K562 (cell line): Measurements from ENCODE around the gene CPED1. TPM values are rescaled to one million over a fixed set of nuclear protein-coding genes. Genes with fewer than 3 reads are reported as not detected.

Experiments used
- ATAC-seq: fragments of 200-7000 bp; cut with Tn5 transposase; 3 replicates; pipeline ENCODE4 v1.9.1; 2020; ENCODE audit warnings: moderate library complexity
- BruUV-seq: library from RNA; stranded (reverse); fragments of 400-500 nt; replicated peaks from 2 replicates; lab custom pipeline; 2021; lab: Mats Ljungman, UMichigan
- CTCF ChIA-PET: fragments of 300-600 bp; formaldehyde crosslinking; extraction: SDS; loops from one replicate; lab custom pipeline; 2021; ENCODE audit warnings: low intra/inter-chr PET ratio; lab: Yijun Ruan, JAX
- POLR2A ChIA-PET: fragments of 300-600, 350-650 bp; sonication (Branson Sonifier 250); formaldehyde crosslinking; extraction: SDS; loops from one replicate; lab custom pipeline; 2021; ENCODE audit warnings: antibody characterized with exemption, inconsistent platforms; lab: Yijun Ruan, JAX
- DNase-seq, 4 experiments: peaks; one replicate each; pipeline versions ENCODE4 v3.0.0 to v3.0.0-alpha.2; 2011 to 2018; ENCODE audit warnings: low spot score in 3 of 4, mixed read lengths in 3 of 4; ENCODE audit errors: extremely low read depth in 1 of 4
- FAIRE-seq: peaks from 2 replicates; lab custom pipeline; 2011; peaks lifted over from hg19 to GRCh38; lab: Jason Lieb, UNC
- H2AFZ ChIP-seq: 2 replicates; pipeline ENCODE4 v1.6.0; 2011; ENCODE audit warnings: low read depth, low read length, control low read depth, inconsistent platforms
- H3K27ac ChIP-seq: fragments of 200-600 bp; 3 replicates; pipeline ENCODE4 v1.8.0; 2011; ENCODE audit warnings: low read depth, mild to moderate bottlenecking, control low read depth, inconsistent platforms, low read length, moderate library complexity, mixed read lengths; ENCODE audit errors: extremely low read depth
- H3K27me3 ChIP-seq, 2 experiments: fragments of 300-600 bp in 1 of 2; 2 replicates in 1 of 2; 3 replicates in 1 of 2; pipeline versions ENCODE4 v1.6.0 to v1.8.0; 2011; ENCODE audit warnings: inconsistent platforms in 2 of 2, low read length in 2 of 2, mild to moderate bottlenecking in 1 of 2, mixed read lengths in 1 of 2, moderate library complexity in 1 of 2; ENCODE audit not compliant: control insufficient read depth in 2 of 2, insufficient read depth in 2 of 2
- H3K36me3 ChIP-seq: fragments of 300-600 bp; 3 replicates; pipeline ENCODE4 v1.8.0; 2011; ENCODE audit warnings: mild to moderate bottlenecking, low read length, inconsistent platforms; ENCODE audit not compliant: control insufficient read depth, insufficient read depth
- H3K4me1 ChIP-seq, 2 experiments: fragments of 200-600 bp in 1 of 2; replicated peaks in 1 of 2; 2 replicates in 1 of 2; 3 replicates in 1 of 2; pipeline versions ENCODE4 v1.5.1 to v1.8.0; 2011; ENCODE audit warnings: inconsistent platforms in 2 of 2, low read length in 2 of 2, mild to moderate bottlenecking in 1 of 2, mixed read lengths in 1 of 2, moderate library complexity in 1 of 2; ENCODE audit not compliant: control insufficient read depth in 2 of 2, insufficient read depth in 2 of 2
- H3K4me2 ChIP-seq: 2 replicates; pipeline ENCODE4 v1.6.1; 2011; ENCODE audit warnings: low read length, control low read depth, inconsistent platforms, mixed read lengths; ENCODE audit not compliant: insufficient read depth
- H3K4me3 ChIP-seq: fragments of 200-600 bp; sonication (generic), shearing (Covaris generic); 2 replicates; pipeline ENCODE4 v1.5.1; 2016; ENCODE audit warnings: control low read depth, inconsistent platforms
- H3K79me2 ChIP-seq: fragments of 200-600 bp; 3 replicates; pipeline ENCODE4 v1.8.0; 2011; ENCODE audit warnings: low read length, inconsistent platforms; ENCODE audit not compliant: control insufficient read depth, insufficient read depth
- H3K9ac ChIP-seq, 2 experiments: 2 replicates each; pipeline versions ENCODE4 v1.6.0 to v1.6.1; 2011; ENCODE audit warnings: low read depth in 2 of 2, low read length in 2 of 2, control low read depth in 1 of 2, inconsistent platforms in 1 of 2, mild to moderate bottlenecking in 1 of 2, mixed read lengths in 1 of 2; ENCODE audit not compliant: insufficient read depth in 1 of 2
- H3K9me1 ChIP-seq: one replicate; pipeline ENCODE4 v1.6.0; 2011; ENCODE audit warnings: inconsistent platforms, mild to moderate bottlenecking, low read length, moderate library complexity; ENCODE audit not compliant: control insufficient read depth, insufficient read depth
- H3K9me3 ChIP-seq: replicated peaks from 2 replicates; pipeline ENCODE4 v1.5.1; 2011; ENCODE audit warnings: low read depth, low read length, inconsistent platforms; ENCODE audit not compliant: control insufficient read depth, insufficient read depth
- H4K20me1 ChIP-seq: replicated peaks from 2 replicates; pipeline ENCODE4 v1.6.1; 2011; ENCODE audit warnings: low read length, inconsistent platforms, mixed read lengths; ENCODE audit not compliant: control insufficient read depth, insufficient read depth
- NFATC3 ChIP-seq: fragments of 450-650 bp; IDR thresholded peaks from 2 replicates; pipeline ENCODE4 v1.6.1; 2017; ENCODE audit warnings: mild to moderate bottlenecking
- NR2F6 ChIP-seq: fragments of 450-650 bp; formaldehyde crosslinking; IDR thresholded peaks from 2 replicates; pipeline ENCODE4 v1.4.0; 2020; ENCODE audit warnings: mild to moderate bottlenecking
- SREBF2 ChIP-seq: sonication (generic); formaldehyde crosslinking; IDR thresholded peaks from 2 replicates; pipeline ENCODE4 v1.4.0; 2020; ENCODE audit warnings: mild to moderate bottlenecking, missing genetic modification reagents
- TOE1 ChIP-seq, 2 experiments: fragments of 450-650 bp in 1 of 2; sonication (generic) in 1 of 2; formaldehyde crosslinking in 1 of 2; IDR thresholded peaks; 2 replicates each; pipeline versions ENCODE4 v1.7.1 to v1.8.0; 2016 to 2022; ENCODE audit warnings: borderline replicate concordance in 2 of 2, mild to moderate bottlenecking in 2 of 2, antibody characterized with exemption in 1 of 2, inconsistent platforms in 1 of 2, low read depth in 1 of 2, missing genetic modification reagents in 1 of 2, moderate library complexity in 1 of 2
- ZSCAN29 ChIP-seq: fragments of 450-650 bp; IDR thresholded peaks from 2 replicates; pipeline ENCODE4 v1.6.1; 2017
- WGBS: fragments of 100-300 bp; shearing (Covaris generic); methylation state at CpG from one replicate; pipeline ENCODE4 v1.1.6; 2016; ENCODE audit warnings: low coverage, mixed read lengths; ENCODE audit not compliant: insufficient coverage; ENCODE audit errors: missing lambda C conversion rate; 5-methylcytosine and 5-hydroxymethylcytosine counted together
- in situ Hi-C: fragments of 300-500 bp; cut with MboI; formaldehyde crosslinking; loops from 4 replicates; pipeline ENCODE4 v1.15.0; 2018; ENCODE audit warnings: inconsistent platforms, mixed read lengths
- intact Hi-C: fragments of 100-400 bp; cut with micrococcal nuclease; formaldehyde crosslinking; loops from 2 replicates; pipeline ENCODE4 v1.14.2; 2022
- polyA plus RNA-seq, 8 experiments: library from polyadenylated mRNA; depleted of rRNA in 4 of 8; stranded (reverse) in 5 of 8; unstranded in 3 of 8; fragments of >200 nt; fragmentation: Nextera tagmentation in 2 of 8; fragmentation: Illumina TruSeq in 1 of 8; extraction: Ambion mirVana in 2 of 8; extraction: Trizol in 1 of 8; gene quantifications; 2 replicates each; pipeline versions ENCODE4 v1.2.1 to v1.2.3, GENCODE V29; 2011 to 2014; ENCODE audit warnings: inconsistent platforms in 1 of 8, missing spikeins in 1 of 8
- total RNA-seq, 7 experiments: library from RNA; depleted of rRNA in 6 of 7; stranded (reverse); fragments of >200 nt in 6 of 7; fragmentation: Illumina TruSeq in 2 of 7; extraction: Trizol in 2 of 7; gene quantifications; 2 replicates each; pipeline versions ENCODE4 v1.2.1 to v1.2.3, GENCODE V29; 2011 to 2021; ENCODE audit warnings: low replicate concordance in 1 of 7
- TF ChIP-seq, protein P1 (sequence below), 2 experiments: fragments of 450-650 bp in 1 of 2; IDR thresholded peaks; 2 replicates each; pipeline ENCODE4 v1.6.1; 2011 to 2017; ENCODE audit warnings: low read depth in 2 of 2, antibody characterized with exemption in 1 of 2, borderline replicate concordance in 1 of 2, low read length in 1 of 2, mild to moderate bottlenecking in 1 of 2, mixed read lengths in 1 of 2; ENCODE audit not compliant: control insufficient read depth in 1 of 2
- TF ChIP-seq, protein P2 (sequence below), 3 experiments: IDR thresholded peaks in 2 of 3; conservative IDR thresholded peaks in 1 of 3; 2 replicates each; pipeline ENCODE4 v1.5.1; 2011 to 2012; ENCODE audit warnings: low read length in 3 of 3, mild to moderate bottlenecking in 3 of 3, control low read depth in 2 of 3, improper control_type of control experiment in 1 of 3, inconsistent platforms in 1 of 3, low read depth in 1 of 3, mixed read lengths in 1 of 3, moderate library complexity in 1 of 3; ENCODE audit not compliant: insufficient read depth in 2 of 3

The CPED1 gene
- total and polyA plus RNA-seq, 9 of the 15 experiments (the other 6 are each of a cell fraction or from before 2014, with no cell fraction given), result 195 to 393 (median 290) TPM

DNA sequence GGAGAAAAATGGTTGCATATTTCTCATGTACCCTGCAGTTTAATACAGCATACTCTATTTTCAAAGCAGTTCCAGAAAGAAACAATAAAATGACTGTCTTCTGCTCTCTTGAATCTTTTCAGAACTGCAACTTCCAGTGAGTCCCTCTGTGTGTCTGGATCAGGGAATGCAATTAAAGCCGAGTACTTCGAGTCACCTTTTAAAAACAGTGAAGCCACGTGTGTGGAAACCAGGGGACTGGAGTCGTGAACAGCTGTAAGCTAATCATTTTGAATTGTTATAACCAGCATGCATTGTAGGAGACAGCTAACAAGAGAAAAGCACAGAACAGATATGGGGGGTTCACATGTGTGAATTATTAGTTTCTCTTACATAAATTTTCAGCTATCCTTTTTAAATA lies 109.1 kb downstream of the CPED1 start (continued):
- TF ChIP-seq, protein P1, sequence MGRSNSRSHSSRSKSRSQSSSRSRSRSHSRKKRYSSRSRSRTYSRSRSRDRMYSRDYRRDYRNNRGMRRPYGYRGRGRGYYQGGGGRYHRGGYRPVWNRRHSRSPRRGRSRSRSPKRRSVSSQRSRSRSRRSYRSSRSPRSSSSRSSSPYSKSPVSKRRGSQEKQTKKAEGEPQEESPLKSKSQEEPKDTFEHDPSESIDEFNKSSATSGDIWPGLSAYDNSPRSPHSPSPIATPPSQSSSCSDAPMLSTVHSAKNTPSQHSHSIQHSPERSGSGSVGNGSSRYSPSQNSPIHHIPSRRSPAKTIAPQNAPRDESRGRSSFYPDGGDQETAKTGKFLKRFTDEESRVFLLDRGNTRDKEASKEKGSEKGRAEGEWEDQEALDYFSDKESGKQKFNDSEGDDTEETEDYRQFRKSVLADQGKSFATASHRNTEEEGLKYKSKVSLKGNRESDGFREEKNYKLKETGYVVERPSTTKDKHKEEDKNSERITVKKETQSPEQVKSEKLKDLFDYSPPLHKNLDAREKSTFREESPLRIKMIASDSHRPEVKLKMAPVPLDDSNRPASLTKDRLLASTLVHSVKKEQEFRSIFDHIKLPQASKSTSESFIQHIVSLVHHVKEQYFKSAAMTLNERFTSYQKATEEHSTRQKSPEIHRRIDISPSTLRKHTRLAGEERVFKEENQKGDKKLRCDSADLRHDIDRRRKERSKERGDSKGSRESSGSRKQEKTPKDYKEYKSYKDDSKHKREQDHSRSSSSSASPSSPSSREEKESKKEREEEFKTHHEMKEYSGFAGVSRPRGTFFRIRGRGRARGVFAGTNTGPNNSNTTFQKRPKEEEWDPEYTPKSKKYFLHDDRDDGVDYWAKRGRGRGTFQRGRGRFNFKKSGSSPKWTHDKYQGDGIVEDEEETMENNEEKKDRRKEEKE (IDR thresholded peaks at IDR 0.05; ENCODE audit: borderline replicate concordance in 1 of 2, control insufficient read depth in 1 of 2, low read depth in 2 of 2, low read length in 1 of 2), result no peak
- no peak for TF ChIP-seq NFATC3
- no peak for TF ChIP-seq ZSCAN29
- TF ChIP-seq NR2F6 (CRISPR knock-in tag), result no peak
- TF ChIP-seq SREBF2 (CRISPR knock-in tag), result no peak

DNA sequence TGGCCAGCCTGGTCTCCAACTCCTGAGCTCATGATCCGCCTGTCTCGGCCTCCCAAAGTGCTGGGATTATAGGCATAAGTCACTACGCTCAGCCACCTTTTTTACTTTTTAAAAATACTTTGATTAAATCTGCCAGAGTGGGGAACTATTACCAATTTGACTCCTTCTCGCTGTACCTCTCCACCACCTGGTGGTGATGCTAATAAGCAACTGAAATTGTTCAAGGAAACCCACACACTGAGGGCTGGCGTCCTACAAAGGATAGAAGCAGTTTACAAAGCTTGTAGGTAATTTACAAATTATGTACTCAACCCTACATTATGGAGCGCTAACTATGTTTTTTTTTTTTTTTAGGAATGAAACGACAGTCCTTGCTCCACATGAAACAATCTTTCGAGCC lies 111.1 kb downstream of the CPED1 start:
- Histone ChIP-seq H3K4me1 (peaks cover 0 to 8% of the 10 kb centered on the region in 2 experiments; a peak in 1 of 5 replicates), H4K20me1 (no peaks in the 10 kb centered on the region; the same call in 1 of the 2 replicates), H3K9ac (no peak overlapping the region), H3K9me3 (no peaks in the 10 kb centered on the region), H3K27me3 (no peaks in the 10 kb centered on the region), H3K4me2 (no peak overlapping the region), H2AFZ (no peak overlapping the region), H3K27ac (no peak overlapping the region), H3K9me1 (no peaks in the 10 kb centered on the region), H3K79me2 (peaks cover 85% of the 10 kb centered on the region), H3K36me3 (peaks cover 91% of the 10 kb centered on the region)
- POLR2A ChIA-PET, result interaction anchor here (0.7 to 1.1 kb wide), 3 partner anchors 9 to 115 kb away, joined by 3 read pairs; no protein-coding TSS in a partner anchor
- no peak for DNase-seq
- in situ Hi-C loops, result no loop called here
- BruUV-seq, result no TSS peak
- 92% methylated on average over 8 of the region's 8 CpGs for WGBS
- CTCF ChIA-PET, result no interaction called here
- intact Hi-C loops, result no loop called here
- TF ChIP-seq, protein P2, sequence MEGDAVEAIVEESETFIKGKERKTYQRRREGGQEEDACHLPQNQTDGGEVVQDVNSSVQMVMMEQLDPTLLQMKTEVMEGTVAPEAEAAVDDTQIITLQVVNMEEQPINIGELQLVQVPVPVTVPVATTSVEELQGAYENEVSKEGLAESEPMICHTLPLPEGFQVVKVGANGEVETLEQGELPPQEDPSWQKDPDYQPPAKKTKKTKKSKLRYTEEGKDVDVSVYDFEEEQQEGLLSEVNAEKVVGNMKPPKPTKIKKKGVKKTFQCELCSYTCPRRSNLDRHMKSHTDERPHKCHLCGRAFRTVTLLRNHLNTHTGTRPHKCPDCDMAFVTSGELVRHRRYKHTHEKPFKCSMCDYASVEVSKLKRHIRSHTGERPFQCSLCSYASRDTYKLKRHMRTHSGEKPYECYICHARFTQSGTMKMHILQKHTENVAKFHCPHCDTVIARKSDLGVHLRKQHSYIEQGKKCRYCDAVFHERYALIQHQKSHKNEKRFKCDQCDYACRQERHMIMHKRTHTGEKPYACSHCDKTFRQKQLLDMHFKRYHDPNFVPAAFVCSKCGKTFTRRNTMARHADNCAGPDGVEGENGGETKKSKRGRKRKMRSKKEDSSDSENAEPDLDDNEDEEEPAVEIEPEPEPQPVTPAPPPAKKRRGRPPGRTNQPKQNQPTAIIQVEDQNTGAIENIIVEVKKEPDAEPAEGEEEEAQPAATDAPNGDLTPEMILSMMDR (IDR thresholded peaks at IDR 0.05 in 2 of 3, conservative IDR thresholded peaks at IDR 0.05 in 1 of 3; ENCODE audit: insufficient read depth in 2 of 3, low read depth in 1 of 3, low read length in 3 of 3), result peak; percentile 11 to 38 (median 30); a peak in 4 of 6 replicates
- TF ChIP-seq TOE1 (IDR thresholded peaks at IDR 0.05; ENCODE audit: borderline replicate concordance) (no peak), TOE1 (CRISPR knock-in tag; IDR thresholded peaks at IDR 0.05; ENCODE audit: borderline replicate concordance, low read depth) (no peak)
- TF ChIP-seq, all 486 proteins: peak for 1
- no peak for FAIRE-seq
- H3K4me3 ChIP-seq, result no peak overlapping the region
- ATAC-seq, result peak; percentile 50
